ENCODE results near the gene CCL1.

DNA sequence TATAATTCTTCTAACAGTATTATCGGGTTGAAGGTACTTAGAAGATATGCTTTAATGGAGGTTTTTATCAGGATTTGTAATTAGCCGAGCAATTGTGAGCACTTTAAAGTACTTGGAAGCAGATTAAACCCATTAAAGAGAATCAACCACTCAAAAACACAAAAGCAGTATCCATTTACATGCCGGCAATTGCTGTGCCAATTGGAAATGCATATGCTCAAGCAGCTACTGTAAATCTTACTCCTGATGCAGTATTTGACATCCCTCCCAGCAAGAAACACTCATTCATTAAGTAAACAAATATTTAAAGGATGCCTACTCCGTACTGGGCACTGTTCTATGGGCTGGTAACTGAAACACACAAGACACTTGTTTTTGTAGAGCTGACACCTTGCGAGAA is 11.4 kb upstream of the CCL1 start:
- TF ChIP-seq, protein P1, sequence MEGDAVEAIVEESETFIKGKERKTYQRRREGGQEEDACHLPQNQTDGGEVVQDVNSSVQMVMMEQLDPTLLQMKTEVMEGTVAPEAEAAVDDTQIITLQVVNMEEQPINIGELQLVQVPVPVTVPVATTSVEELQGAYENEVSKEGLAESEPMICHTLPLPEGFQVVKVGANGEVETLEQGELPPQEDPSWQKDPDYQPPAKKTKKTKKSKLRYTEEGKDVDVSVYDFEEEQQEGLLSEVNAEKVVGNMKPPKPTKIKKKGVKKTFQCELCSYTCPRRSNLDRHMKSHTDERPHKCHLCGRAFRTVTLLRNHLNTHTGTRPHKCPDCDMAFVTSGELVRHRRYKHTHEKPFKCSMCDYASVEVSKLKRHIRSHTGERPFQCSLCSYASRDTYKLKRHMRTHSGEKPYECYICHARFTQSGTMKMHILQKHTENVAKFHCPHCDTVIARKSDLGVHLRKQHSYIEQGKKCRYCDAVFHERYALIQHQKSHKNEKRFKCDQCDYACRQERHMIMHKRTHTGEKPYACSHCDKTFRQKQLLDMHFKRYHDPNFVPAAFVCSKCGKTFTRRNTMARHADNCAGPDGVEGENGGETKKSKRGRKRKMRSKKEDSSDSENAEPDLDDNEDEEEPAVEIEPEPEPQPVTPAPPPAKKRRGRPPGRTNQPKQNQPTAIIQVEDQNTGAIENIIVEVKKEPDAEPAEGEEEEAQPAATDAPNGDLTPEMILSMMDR (conservative IDR thresholded peaks at IDR 0.05) = no peak
- TF ChIP-seq EZH2 (IDR thresholded peaks at IDR 0.05; ENCODE audit: low read depth) = no peak
